ENCODE measurements around the gene POLR1D.
A peak's percentile ranks its signal among the peaks of the same experiment; 100 is the strongest.

Gene POLR1D, protein sequence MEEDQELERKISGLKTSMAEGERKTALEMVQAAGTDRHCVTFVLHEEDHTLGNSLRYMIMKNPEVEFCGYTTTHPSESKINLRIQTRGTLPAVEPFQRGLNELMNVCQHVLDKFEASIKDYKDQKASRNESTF

DNA sequence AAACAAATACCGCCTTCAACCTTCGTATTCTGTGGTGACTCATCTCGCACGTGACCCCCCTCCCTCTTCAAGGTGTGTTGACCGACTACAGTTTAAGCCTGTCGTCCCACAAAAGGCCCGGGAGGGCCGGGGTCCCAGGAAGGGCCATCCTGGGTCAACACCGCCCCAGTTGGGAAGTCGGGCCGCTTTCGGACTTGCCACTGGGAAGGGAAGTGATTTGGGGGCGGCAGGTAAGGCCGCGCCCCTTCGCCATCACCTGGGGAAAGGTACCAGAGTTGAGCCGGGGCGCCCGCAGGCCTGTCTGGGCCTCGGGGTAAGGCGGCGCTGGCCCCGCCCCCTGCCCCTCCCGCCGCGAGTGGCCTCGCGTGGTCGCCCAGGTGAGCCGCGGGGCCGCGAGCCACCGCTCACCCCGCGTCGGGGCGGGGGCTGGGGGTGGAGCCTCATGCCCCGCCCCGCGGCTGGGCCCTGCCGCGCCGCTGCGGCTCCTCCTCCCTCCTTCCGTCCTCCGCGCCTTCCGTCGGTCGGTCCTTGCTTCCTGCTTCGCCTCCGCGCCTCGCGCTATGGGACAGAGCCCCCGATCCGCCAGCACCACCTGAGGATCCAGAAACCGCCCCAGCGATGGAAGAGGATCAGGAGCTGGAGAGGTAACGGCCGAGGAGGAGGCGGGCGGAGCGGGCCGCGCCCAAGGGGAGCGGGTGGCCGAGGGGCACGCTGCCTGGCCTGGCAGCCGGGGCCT, at the start of gene POLR1D:
Gene POLR1D, plus strand, starts transcription at position 527 of the 736 bp plus-strand sequence. Its CDS starts 92 bp downstream, at position 619.
- DNase-seq (ENCODE audit: low spot score), result peak; percentile 69

DNA sequence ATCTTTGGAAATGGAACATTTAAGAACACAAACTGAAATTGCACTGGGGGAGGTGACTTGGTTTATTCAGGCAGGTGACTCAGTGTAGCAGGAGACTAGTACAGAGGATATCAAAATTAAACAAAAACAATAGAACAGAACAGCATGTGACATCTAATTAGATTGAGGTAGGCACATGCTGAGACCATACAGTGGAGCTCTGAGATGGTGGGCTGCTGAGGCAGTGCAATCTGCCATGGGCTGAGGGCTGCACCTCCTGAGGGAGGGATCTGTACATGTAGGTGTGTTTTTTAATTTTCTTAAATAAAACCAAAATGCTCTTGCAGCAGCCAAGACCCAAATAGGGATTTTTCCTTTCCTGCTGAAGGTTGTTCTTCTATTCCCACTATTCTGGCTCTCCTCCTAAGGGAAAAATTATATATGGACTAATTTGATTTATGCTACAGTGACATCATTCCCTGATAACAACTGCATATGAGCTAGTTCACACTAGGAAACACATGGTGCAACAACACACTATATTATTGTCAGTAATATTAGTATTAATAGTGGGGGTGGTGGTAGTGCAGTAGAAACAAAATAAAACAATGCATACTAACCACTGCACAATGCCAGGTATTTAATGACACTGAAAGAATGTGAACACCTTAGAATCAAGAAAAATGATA, 49.3 kb upstream of the POLR1D start:
- DNase-seq (ENCODE audit: low spot score), result no peak

DNA sequence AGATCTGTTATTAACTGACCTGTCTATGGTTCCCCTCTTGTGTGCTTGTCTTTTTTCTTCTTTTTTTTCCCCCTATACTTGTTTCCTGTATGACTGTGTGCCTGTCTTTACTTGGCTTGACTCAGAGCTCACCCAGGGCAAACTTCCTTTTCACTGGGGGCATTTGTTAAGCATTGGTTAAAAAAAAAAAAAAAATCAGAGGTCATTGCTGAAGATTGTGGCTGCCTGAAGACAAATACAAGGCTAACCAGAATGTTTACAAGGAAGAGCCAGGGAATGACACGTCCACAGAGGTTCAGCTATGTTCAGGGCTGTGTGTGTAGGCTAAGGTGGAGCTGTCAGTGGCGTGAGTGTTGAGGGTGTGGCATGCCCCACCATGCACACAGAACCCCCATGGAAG, 48.4 kb upstream of the POLR1D start:
- no peak for DNase-seq (ENCODE audit: low spot score)

DNA sequence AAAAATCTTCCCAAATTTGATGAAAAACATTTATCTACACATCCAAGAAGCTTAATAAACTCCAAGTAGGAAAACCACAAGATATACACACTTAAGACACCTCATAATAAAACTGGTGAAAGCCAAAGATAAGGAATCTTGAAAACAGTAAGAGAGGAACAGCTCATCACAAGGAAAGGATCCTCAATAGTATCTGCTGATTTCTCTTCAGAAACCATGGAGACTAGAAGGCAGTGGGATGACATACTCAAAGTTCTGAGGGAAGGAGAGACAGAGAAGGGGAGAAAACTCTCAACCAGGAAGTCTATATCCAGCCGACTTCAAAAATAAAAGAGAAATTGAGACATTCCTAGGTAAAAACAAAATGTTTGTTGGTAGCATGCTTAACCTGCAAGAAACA, 47.0 kb upstream of the POLR1D start:
- DNase-seq (ENCODE audit: low spot score), result no peak

DNA sequence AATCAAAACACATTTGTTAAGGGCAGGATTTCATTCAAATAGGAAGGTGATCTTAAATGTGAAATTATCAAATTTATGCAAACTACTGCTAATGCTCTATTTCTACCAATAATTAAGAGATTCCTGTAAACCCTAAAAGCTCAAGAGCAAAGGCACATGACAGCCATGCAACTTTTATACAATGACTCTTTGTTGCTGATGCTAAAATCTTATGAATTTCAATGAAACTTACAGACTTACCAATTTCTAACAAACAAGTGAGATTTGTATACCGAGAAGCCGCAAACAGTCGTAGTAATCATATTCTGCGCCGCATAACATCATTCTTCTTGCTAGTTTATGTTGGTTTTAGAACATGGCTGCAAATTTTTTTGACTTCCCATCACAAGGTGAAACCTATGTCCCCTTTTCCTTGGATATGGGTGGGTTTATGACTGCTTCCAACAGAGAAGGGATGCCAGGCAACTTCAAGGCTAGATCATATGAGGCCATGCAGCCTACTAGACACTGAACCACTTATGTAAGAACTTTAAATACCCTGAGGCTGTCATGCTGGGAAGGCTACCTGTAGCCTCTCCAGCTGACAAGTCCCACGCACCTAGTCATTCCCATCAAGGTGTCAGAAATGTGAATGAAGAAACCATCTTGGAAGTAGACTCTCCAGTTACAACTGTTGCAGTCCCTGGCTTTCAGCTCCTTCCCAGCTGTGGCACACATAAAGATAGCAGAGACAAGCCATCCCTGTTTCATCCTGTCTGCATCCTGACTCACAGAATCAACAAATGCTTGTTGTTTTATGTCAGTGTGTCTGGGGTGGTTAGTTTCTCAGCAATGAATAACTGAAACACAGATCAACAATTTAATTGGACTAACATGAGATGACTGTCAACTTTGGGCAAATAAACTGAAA, 43.3 kb upstream of the POLR1D start:
- DNase-seq (ENCODE audit: low spot score), result no peak

DNA sequence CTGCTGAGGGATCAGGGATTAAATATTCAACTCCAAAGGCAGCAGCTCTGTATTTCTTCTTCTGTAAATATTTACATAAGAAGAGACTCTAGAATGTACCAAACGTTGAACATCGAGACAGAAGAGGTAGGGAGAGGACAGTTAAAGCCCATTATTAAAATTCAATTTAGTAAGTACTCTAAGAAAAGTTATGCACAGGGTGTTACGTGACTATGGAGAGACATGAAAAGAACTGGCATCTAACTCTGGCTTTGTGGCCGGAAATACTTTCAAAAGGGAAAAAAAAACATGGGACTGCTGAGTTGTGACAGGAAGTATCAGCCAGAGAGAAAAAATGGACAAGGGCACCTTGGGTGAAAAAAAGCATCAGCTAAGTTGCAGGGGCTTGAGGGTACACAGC, 38.0 kb upstream of the POLR1D start:
- no peak for DNase-seq (ENCODE audit: low spot score)

DNA sequence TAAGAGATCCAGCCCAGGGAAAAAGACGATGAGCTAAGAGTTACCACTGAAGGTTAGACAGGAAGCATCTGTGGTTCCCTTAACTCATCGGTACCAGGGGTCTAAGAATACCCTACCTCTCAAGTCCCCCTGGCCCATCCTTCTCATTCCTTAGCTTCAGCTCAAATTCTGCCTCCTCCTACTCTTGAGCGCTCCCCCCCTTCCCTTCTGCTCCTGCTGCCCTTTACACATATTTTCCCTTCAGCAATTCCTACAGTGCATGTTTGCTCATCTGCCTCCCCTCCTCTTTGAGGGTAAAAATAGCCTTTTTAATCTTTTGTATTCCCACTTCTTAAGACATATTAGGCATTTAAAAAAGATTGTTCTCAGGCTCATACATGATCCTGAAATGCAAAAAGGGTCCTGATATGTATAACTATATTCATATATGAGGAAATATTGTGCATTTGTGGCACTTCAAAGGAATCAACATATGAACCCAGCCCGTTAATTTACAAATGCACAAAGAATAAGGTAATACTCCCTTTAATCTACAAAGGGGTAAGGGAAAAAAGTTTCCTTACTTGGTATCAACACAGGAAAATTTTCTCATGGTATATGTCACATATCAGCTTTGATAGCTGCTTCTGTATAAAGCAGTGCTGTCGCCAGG, 34.5 kb upstream of the POLR1D start:
- no peak for DNase-seq (ENCODE audit: low spot score)

DNA sequence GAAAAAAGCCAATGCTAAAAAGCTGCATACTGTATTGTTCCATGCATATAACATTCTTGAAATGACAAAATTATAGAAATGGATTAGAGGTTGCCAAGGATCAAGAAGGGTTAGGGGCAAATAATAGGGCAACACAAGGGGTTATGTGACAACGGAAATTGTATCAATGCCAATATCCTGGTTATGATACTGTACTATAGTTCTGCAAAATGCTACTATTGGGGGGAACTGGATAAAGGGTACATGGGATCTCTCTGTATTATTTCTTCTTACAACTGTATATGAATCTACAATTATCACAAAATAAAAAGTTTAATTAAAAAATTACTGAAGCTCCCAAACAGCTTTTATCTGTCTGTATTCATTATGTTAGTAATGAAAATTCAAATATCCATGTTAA, 33.3 kb upstream of the POLR1D start:
- no peak for DNase-seq (ENCODE audit: low spot score)

DNA sequence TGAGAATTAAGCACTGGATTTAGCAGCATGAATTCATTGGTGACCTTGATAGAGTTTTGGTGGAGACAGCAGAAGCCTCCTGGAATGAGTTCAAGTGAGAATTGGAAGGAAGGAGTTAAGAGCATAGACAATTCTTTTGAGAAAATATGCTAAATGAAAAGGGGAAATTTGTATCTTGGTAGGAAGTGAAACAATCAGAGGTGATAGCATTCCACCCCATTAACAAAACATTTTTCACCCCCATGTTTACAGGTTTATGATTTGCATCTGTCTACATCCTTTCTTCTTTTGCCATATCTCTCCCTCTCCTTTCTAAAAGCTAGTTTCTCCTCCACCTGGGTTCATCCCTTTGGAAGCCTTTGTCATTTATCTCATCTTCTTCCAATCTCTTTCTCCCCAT, 28.8 kb upstream of the POLR1D start:
- DNase-seq (ENCODE audit: low spot score), result no peak

DNA sequence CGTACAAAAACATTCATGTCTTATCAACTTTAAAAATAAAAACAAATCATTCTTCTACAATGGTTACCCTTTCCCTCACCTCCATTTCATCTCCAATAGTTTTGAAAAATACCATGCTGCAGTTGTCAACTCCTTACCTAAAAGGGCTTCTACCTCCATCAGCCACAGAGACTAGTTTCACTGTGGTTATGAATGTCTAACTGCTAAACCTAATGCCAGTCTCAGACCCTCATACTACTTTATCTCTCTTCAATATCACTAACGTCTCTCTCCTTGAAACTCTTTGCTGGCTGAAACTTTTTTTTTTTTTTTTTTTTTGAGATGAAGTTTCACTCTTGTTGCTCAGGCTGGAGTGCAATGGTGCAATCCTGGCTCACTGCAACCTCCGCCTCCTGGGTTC, 28.4 kb upstream of the POLR1D start:
- no peak for DNase-seq (ENCODE audit: low spot score)

DNA sequence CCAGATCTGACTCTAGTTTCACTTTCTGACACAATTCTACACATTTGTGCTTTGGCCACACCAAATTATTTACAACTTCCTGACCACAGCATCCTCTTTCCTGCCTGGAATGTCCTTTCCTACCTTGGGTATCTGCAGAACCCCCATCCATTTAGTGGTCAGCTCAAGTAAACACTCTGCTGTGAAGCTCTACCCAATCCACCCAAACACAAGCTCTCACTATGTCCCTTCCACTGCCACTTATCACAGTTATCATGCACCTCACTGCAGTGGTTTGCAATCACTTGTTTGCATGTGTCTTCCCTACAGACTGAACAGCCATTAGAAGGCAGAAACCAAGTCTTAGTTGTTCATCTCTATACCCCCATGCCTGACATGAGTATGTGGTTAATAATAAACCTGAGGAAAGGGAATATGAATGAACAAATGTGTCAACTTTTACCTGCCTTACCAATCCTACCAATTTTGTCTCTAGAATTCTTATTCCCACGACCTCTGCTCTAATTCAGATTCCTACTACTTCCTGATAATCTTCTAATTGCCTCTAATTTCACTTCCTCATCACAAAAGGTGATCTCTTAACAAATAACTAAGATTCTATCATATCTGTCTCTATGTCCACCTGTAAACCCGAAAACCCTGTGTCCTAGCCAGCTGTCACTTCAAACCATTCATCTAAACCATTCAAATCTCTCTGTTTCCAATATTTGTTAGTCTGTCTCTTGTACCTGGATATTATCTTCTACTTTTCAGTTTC, 26.5 kb upstream of the POLR1D start:
- DNase-seq (ENCODE audit: low spot score), result no peak

DNA sequence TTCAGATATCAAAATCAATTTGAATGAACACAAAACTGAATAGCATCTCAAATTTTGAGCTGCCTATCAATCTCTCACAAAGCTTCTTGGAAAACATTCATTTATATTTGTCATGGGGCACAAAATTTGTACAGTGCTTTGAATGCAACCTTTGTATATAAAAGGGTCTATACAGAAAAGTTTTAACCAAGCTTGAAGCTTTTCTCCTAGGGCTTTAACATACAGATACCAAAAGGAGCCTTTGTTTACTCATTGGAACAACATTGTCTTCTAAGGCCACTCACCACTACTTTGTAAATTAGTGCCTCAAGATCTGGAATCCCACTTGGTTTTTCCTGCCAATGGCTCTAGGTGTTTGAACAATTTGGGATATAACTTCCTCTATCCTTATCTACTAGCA, 22.6 kb upstream of the POLR1D start:
- no peak for DNase-seq (ENCODE audit: low spot score)

DNA sequence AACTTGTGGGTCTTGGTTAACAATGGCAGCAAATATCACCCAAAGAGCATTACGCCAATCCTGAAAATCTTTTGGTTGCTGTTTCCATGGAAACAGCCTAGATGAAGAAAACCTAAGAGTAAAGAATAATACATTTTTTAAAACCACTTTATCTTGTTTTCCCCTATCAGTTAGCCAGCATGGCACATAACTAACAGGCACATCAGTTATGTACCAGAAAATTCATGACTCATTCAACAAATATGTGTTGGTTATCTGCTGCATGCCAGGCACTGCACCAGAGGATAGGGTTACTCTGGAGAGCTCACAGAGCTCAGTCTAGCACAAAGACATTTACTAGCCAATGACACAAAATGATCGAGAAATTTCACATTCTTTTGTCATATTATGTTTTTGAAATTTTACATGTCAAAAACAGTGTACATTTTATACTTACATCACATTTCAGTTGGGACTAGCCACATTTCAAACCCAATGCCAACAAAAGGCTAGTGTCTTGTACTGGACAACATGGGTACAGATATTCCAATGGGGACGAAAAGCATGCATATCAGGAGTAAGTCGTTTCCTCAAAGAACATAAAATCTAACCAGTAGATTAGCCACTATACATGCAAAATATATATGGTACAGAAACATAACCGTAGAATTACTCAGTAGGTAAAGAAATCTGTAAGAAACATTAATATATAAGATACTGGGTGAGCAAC, 21.7 kb upstream of the POLR1D start:
- DNase-seq (ENCODE audit: low spot score), result no peak

DNA sequence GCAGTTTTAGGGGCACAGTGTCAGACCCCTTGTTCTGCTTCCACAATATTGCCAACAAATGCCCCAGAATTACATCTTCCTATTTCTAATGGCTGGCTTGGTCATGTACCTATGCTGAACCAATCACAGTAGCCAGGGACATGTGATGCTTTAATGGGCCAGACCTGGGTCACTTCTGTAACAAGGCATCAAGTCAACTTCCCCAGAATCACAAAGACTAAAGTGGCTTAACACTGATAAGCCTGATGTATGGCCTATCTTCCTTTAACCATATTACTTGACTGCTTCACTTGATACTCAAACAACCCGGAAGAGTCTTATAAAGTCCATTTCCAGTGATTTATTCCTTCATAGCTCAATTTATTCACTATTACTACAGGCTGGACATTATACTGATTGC, 21.0 kb upstream of the POLR1D start:
- DNase-seq (ENCODE audit: low spot score), result no peak

DNA sequence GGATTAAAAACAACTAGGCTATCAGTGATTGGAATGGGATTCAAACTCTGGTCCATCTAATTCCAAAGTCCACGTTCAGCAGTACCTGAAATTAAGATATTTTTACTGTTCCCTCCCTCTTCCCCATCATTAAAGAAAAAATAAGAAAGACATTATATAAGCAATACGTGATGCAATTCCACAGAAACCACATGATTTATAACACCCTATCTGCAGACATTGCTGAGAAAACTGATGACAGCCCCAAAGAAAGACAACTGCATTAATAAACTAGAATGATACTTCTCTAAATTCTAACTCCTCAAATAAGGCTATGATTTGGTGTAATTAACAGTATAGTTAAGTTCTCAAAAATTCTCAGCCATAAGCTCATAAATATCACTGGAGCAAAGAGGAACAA, 20.5 kb upstream of the POLR1D start:
- DNase-seq (ENCODE audit: low spot score), result no peak

DNA sequence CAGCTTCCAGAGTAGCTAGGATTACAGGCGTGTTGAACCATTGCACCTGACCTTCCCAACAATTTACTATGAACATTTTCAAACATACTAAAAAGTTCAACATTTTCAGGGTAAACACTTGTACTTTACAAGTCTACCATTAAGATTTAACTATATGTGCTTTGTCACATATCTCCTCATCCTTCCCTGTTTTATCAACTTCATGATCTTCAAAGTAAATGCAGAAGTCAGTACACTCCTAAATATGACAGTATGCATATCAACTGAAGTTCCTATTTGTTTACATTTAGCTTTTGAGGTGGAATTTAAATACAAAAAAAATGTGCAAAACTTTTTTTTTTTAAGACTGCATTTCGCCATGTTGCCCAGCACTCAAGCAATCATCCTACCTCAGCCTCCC, 19.9 kb upstream of the POLR1D start:
- DNase-seq (ENCODE audit: low spot score), result no peak

DNA sequence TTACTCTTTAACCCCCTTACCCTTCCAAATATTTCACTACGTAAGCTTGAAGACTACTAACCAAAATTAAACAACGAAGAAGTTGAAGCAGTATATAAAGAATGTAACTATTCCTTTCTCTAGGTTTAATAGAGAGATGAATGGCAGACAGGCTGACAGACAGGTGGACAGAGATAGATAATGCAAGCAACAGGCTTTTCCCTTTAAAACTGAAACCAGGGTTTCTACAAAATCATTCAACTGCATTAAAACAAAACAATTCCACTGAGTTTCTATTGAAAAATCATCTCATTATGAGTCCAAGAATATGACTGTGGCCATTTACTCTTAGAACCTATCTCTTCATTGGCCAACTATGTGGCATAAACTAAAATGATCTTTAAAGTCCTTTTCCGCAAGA, 16.6 kb upstream of the POLR1D start:
- no peak for DNase-seq (ENCODE audit: low spot score)

DNA sequence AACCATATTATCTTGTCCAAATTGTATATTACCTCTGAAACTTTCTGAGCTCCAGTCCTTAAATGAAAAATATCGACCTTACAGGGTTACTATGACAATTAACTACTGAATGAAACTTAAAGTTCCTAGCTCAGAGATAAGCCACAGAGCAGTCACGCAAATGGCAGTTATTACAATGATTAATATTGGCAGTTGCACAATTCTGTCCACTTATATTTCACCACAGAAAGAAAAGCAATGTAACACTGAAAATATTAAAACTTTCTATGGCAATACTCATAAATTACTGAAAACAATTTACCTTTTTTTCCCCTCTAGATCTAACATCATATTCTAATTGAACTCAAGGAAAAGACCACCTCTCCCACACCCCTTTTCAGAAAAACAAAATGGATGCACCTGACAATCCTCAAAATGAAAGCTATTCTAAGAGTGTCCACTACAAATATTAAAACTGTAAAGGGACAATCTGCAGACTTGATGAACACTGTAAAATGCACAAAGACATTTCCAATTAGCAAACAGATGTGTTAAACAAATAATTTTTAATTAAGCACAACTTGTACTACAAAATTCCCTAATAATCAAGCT, 16.0 kb upstream of the POLR1D start:
- DNase-seq (ENCODE audit: low spot score), result no peak

DNA sequence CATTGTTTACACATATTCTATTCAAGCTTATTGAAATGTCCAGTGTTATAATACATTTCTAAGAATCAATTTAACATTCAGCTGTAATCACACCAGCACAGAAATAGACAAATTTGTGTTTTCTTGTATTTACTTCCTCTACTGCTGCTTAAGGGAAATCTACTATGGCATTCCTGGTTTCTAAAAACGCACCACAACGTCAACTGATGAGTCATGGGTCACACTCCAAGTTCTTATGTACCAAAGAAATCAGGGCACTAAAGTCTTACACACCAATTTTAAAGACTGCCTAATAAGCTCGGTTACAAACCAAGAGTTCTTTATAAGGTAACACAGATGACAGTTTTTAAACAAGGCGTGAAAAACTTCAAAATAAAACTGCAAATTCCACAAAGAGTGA, 14.6 kb upstream of the POLR1D start:
- DNase-seq (ENCODE audit: low spot score), result no peak

DNA sequence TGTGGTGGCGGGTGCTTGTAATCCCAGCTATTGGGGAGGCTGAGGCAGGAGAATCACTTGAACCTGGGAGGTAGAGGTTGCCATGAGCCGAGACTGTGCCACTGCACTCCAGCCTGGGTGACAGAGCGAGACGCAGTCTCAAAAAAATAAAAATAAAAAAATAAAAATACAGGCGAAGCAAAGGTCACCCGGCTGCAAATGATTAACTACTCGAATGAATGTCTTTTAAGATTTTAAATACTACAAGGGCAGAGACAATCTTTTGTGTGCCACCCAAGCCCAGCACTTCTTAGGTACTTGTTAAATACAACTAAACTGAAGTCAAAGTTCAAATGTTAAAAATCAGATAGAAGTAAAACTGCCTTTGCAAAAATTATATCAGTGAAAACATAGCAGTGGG, 8.1 kb upstream of the POLR1D start:
- DNase-seq (ENCODE audit: low spot score), result no peak
